K562 (cell line): Measurements from ENCODE around the gene CYFIP2. TPM values are rescaled to one million over a fixed set of nuclear protein-coding genes. Genes with fewer than 3 reads are reported as not detected.

Experiments used
- ATAC-seq: fragments of 200-7000 bp; cut with Tn5 transposase; 3 replicates; pipeline ENCODE4 v1.9.1; 2020; ENCODE audit warnings: moderate library complexity
- BruUV-seq: library from RNA; stranded (reverse); fragments of 400-500 nt; replicated peaks from 2 replicates; lab custom pipeline; 2021; lab: Mats Ljungman, UMichigan
- CTCF ChIA-PET: fragments of 300-600 bp; formaldehyde crosslinking; extraction: SDS; loops from one replicate; lab custom pipeline; 2021; ENCODE audit warnings: low intra/inter-chr PET ratio; lab: Yijun Ruan, JAX
- POLR2A ChIA-PET: fragments of 300-600, 350-650 bp; sonication (Branson Sonifier 250); formaldehyde crosslinking; extraction: SDS; loops from one replicate; lab custom pipeline; 2021; ENCODE audit warnings: antibody characterized with exemption, inconsistent platforms; lab: Yijun Ruan, JAX
- DNase-seq, 4 experiments: peaks; one replicate each; pipeline versions ENCODE4 v3.0.0 to v3.0.0-alpha.2; 2011 to 2018; ENCODE audit warnings: low spot score in 3 of 4, mixed read lengths in 3 of 4; ENCODE audit errors: extremely low read depth in 1 of 4
- FAIRE-seq: peaks from 2 replicates; lab custom pipeline; 2011; peaks lifted over from hg19 to GRCh38; lab: Jason Lieb, UNC
- H2AFZ ChIP-seq: 2 replicates; pipeline ENCODE4 v1.6.0; 2011; ENCODE audit warnings: low read depth, low read length, control low read depth, inconsistent platforms
- H3K27ac ChIP-seq: fragments of 200-600 bp; 3 replicates; pipeline ENCODE4 v1.8.0; 2011; ENCODE audit warnings: low read depth, mild to moderate bottlenecking, control low read depth, inconsistent platforms, low read length, moderate library complexity, mixed read lengths; ENCODE audit errors: extremely low read depth
- H3K27me3 ChIP-seq, 2 experiments: fragments of 300-600 bp in 1 of 2; 2 replicates in 1 of 2; 3 replicates in 1 of 2; pipeline versions ENCODE4 v1.6.0 to v1.8.0; 2011; ENCODE audit warnings: inconsistent platforms in 2 of 2, low read length in 2 of 2, mild to moderate bottlenecking in 1 of 2, mixed read lengths in 1 of 2, moderate library complexity in 1 of 2; ENCODE audit not compliant: control insufficient read depth in 2 of 2, insufficient read depth in 2 of 2
- H3K36me3 ChIP-seq: fragments of 300-600 bp; 3 replicates; pipeline ENCODE4 v1.8.0; 2011; ENCODE audit warnings: mild to moderate bottlenecking, low read length, inconsistent platforms; ENCODE audit not compliant: control insufficient read depth, insufficient read depth
- H3K4me1 ChIP-seq, 2 experiments: fragments of 200-600 bp in 1 of 2; replicated peaks in 1 of 2; 2 replicates in 1 of 2; 3 replicates in 1 of 2; pipeline versions ENCODE4 v1.5.1 to v1.8.0; 2011; ENCODE audit warnings: inconsistent platforms in 2 of 2, low read length in 2 of 2, mild to moderate bottlenecking in 1 of 2, mixed read lengths in 1 of 2, moderate library complexity in 1 of 2; ENCODE audit not compliant: control insufficient read depth in 2 of 2, insufficient read depth in 2 of 2
- H3K4me2 ChIP-seq: 2 replicates; pipeline ENCODE4 v1.6.1; 2011; ENCODE audit warnings: low read length, control low read depth, inconsistent platforms, mixed read lengths; ENCODE audit not compliant: insufficient read depth
- H3K4me3 ChIP-seq: fragments of 200-600 bp; sonication (generic), shearing (Covaris generic); 2 replicates; pipeline ENCODE4 v1.5.1; 2016; ENCODE audit warnings: control low read depth, inconsistent platforms
- H3K79me2 ChIP-seq: fragments of 200-600 bp; 3 replicates; pipeline ENCODE4 v1.8.0; 2011; ENCODE audit warnings: low read length, inconsistent platforms; ENCODE audit not compliant: control insufficient read depth, insufficient read depth
- H3K9ac ChIP-seq, 2 experiments: 2 replicates each; pipeline versions ENCODE4 v1.6.0 to v1.6.1; 2011; ENCODE audit warnings: low read depth in 2 of 2, low read length in 2 of 2, control low read depth in 1 of 2, inconsistent platforms in 1 of 2, mild to moderate bottlenecking in 1 of 2, mixed read lengths in 1 of 2; ENCODE audit not compliant: insufficient read depth in 1 of 2
- H3K9me1 ChIP-seq: one replicate; pipeline ENCODE4 v1.6.0; 2011; ENCODE audit warnings: inconsistent platforms, mild to moderate bottlenecking, low read length, moderate library complexity; ENCODE audit not compliant: control insufficient read depth, insufficient read depth
- H3K9me3 ChIP-seq: replicated peaks from 2 replicates; pipeline ENCODE4 v1.5.1; 2011; ENCODE audit warnings: low read depth, low read length, inconsistent platforms; ENCODE audit not compliant: control insufficient read depth, insufficient read depth
- H4K20me1 ChIP-seq: replicated peaks from 2 replicates; pipeline ENCODE4 v1.6.1; 2011; ENCODE audit warnings: low read length, inconsistent platforms, mixed read lengths; ENCODE audit not compliant: control insufficient read depth, insufficient read depth
- BCOR ChIP-seq: fragments of 450-650 bp; IDR thresholded peaks from 2 replicates; pipeline ENCODE4 v1.6.1; 2016
- CEBPB ChIP-seq: fragments of 450-650 bp; IDR thresholded peaks from 2 replicates; pipeline ENCODE4 v1.6.1; 2016; ENCODE audit warnings: missing genetic modification characterization, missing compliant biosample characterization
- CEBPG ChIP-seq, 3 experiments: fragments of 200-800 bp in 1 of 3; sonication (Bioruptor generic) in 1 of 3; sonication (generic) in 1 of 3; formaldehyde crosslinking in 1 of 3; IDR thresholded peaks in 2 of 3; conservative IDR thresholded peaks in 1 of 3; 2 replicates each; pipeline versions ENCODE4 v1.6.1 to v1.8.0; 2016 to 2022; ENCODE audit warnings: missing compliant biosample characterization in 2 of 3, missing genetic modification characterization in 2 of 3, mild to moderate bottlenecking in 1 of 3, missing genetic modification reagents in 1 of 3
- FIP1L1 ChIP-seq: fragments of 200-400 bp; formaldehyde crosslinking; IDR thresholded peaks from 2 replicates; pipeline ENCODE4 v1.6.1; 2018; ENCODE audit warnings: mild to moderate bottlenecking, low read depth, low read length; ENCODE audit not compliant: poor library complexity, severe bottlenecking
- NR2C2 ChIP-seq, 2 experiments: fragments of 200-800 bp in 1 of 2; sonication (Bioruptor generic) in 1 of 2; sonication (generic) in 1 of 2; formaldehyde crosslinking in 1 of 2; IDR thresholded peaks; 2 replicates each; pipeline versions ENCODE4 v1.6.1 to v1.8.0; 2016 to 2022; ENCODE audit warnings: mild to moderate bottlenecking in 1 of 2, missing compliant biosample characterization in 1 of 2, missing genetic modification characterization in 1 of 2, missing genetic modification reagents in 1 of 2
- POLR3A ChIP-seq: IDR thresholded peaks from 2 replicates; pipeline ENCODE4 v1.6.1; 2011; ENCODE audit warnings: borderline replicate concordance, mild to moderate bottlenecking, moderate library complexity; ENCODE audit not compliant: insufficient read length, insufficient read depth; ENCODE audit errors: extremely low read depth
- RAD21 ChIP-seq, 2 experiments: fragments of 250-450 bp in 1 of 2; fragments of 450-650 bp in 1 of 2; sonication (Bioruptor Pico) in 1 of 2; formaldehyde crosslinking in 1 of 2; IDR thresholded peaks in 1 of 2; conservative IDR thresholded peaks in 1 of 2; 2 replicates each; pipeline versions ENCODE4 v1.4.0 to v1.8.0; 2020 to 2022; ENCODE audit warnings: mild to moderate bottlenecking in 2 of 2, moderate library complexity in 1 of 2
- RB1 ChIP-seq: fragments of 450-650 bp; IDR thresholded peaks from 2 replicates; pipeline ENCODE4 v1.6.1; 2017; ENCODE audit warnings: low read depth, mild to moderate bottlenecking
- SMC3 ChIP-seq: conservative IDR thresholded peaks from 2 replicates; pipeline ENCODE4 v1.6.1; 2011; ENCODE audit warnings: low read depth, low read length, improper control_type of control experiment; ENCODE audit not compliant: insufficient read depth
- ZNF124 ChIP-seq: sonication (generic); formaldehyde crosslinking; IDR thresholded peaks from 2 replicates; pipeline ENCODE4 v1.8.1; 2022; ENCODE audit warnings: missing genetic modification reagents
- ZNF134 ChIP-seq: fragments of 250-450 bp; sonication (Bioruptor Pico); conservative IDR thresholded peaks from 2 replicates; pipeline ENCODE4 v1.4.0; 2020
- WGBS: fragments of 100-300 bp; shearing (Covaris generic); methylation state at CpG from one replicate; pipeline ENCODE4 v1.1.6; 2016; ENCODE audit warnings: low coverage, mixed read lengths; ENCODE audit not compliant: insufficient coverage; ENCODE audit errors: missing lambda C conversion rate; 5-methylcytosine and 5-hydroxymethylcytosine counted together
- in situ Hi-C: fragments of 300-500 bp; cut with MboI; formaldehyde crosslinking; loops from 4 replicates; pipeline ENCODE4 v1.15.0; 2018; ENCODE audit warnings: inconsistent platforms, mixed read lengths
- intact Hi-C: fragments of 100-400 bp; cut with micrococcal nuclease; formaldehyde crosslinking; loops from 2 replicates; pipeline ENCODE4 v1.14.2; 2022
- polyA plus RNA-seq, 8 experiments: library from polyadenylated mRNA; depleted of rRNA in 4 of 8; stranded (reverse) in 5 of 8; unstranded in 3 of 8; fragments of >200 nt; fragmentation: Nextera tagmentation in 2 of 8; fragmentation: Illumina TruSeq in 1 of 8; extraction: Ambion mirVana in 2 of 8; extraction: Trizol in 1 of 8; gene quantifications; 2 replicates each; pipeline versions ENCODE4 v1.2.1 to v1.2.3, GENCODE V29; 2011 to 2014; ENCODE audit warnings: inconsistent platforms in 1 of 8, missing spikeins in 1 of 8
- total RNA-seq, 7 experiments: library from RNA; depleted of rRNA in 6 of 7; stranded (reverse); fragments of >200 nt in 6 of 7; fragmentation: Illumina TruSeq in 2 of 7; extraction: Trizol in 2 of 7; gene quantifications; 2 replicates each; pipeline versions ENCODE4 v1.2.1 to v1.2.3, GENCODE V29; 2011 to 2021; ENCODE audit warnings: low replicate concordance in 1 of 7
- TF ChIP-seq, protein P1 (sequence below), 3 experiments: IDR thresholded peaks in 2 of 3; conservative IDR thresholded peaks in 1 of 3; 2 replicates each; pipeline ENCODE4 v1.5.1; 2011 to 2012; ENCODE audit warnings: low read length in 3 of 3, mild to moderate bottlenecking in 3 of 3, control low read depth in 2 of 3, improper control_type of control experiment in 1 of 3, inconsistent platforms in 1 of 3, low read depth in 1 of 3, mixed read lengths in 1 of 3, moderate library complexity in 1 of 3; ENCODE audit not compliant: insufficient read depth in 2 of 3
- TF ChIP-seq, protein P2 (sequence below): fragments of 450-650 bp; formaldehyde crosslinking; IDR thresholded peaks from 2 replicates; pipeline ENCODE4 v1.4.0; 2020; ENCODE audit warnings: mild to moderate bottlenecking, moderate library complexity

Gene CYFIP2
- total and polyA plus RNA-seq, 9 of the 15 experiments (the other 6 are each of a cell fraction or from before 2014, with no cell fraction given): 0.76 to 2.9 (median 1.4) TPM; not detected in 1

DNA sequence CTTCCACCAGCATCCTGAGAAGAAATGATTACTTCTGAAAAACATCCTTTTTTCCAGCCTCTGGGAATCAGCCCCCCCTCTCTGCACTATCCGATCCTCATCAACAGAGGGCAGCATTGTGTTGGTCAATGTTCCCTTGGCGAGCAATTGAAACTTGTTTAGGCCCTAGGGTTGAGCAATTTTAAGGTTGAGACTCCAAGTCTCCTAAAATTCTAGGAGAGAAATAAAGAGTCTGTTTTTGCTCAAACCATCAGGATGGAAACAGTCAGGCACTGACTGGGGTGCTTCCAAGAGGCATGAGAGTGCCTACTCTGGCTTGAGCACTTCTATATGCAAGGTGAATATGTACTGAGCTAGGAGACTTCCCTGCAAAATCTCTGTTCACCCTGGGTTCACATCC lies 12.4 kb upstream of the CYFIP2 start:
- FAIRE-seq (peak; percentile 82), DNase-seq (peak; percentile 41 to 66 (median 59)), ATAC-seq (peak; percentile 87)
- H3K27ac ChIP-seq: no peak overlapping the region
- BruUV-seq: no TSS peak
- H3K36me3 ChIP-seq: no peaks in the 10 kb centered on the region
- no peaks in the 10 kb centered on the region for H3K4me1 ChIP-seq
- ChIA-PET CTCF (interaction anchor here (0.7 to 2.1 kb wide), 4 partner anchors 56 to 490 kb away, joined by 3 to 26 read pairs (median 6); partner anchors contain the start of gene LSM11), POLR2A (no interaction called here)
- WGBS: 0% methylated on average over 2 of the region's 2 CpGs
- intact Hi-C loops (loop anchor here (1.0 to 5.0 kb wide), 3 partner anchors 59 to 224 kb away; no protein-coding TSS in a partner anchor), in situ Hi-C loops (no loop called here)
- no peak overlapping the region for H3K9ac ChIP-seq
- no peak overlapping the region for H3K4me2 ChIP-seq
- no peaks in the 10 kb centered on the region for H3K9me3 ChIP-seq
- H3K4me3 ChIP-seq: no peak overlapping the region
- H3K27me3 ChIP-seq: peaks cover 0 to 5% of the 10 kb centered on the region in 2 experiments; a peak in 1 of 5 replicates
- H2AFZ ChIP-seq: no peak overlapping the region
- H3K9me1 ChIP-seq: no peaks in the 10 kb centered on the region
- no peaks in the 10 kb centered on the region for H4K20me1 ChIP-seq
- no peaks in the 10 kb centered on the region for H3K79me2 ChIP-seq
- TF ChIP-seq CEBPG (CRISPR knock-in tag; IDR thresholded peaks at IDR 0.05) (0 out of 2 replicates have a peak, but pooled peaks have one; percentile 15), CEBPG (tag; conservative IDR thresholded peaks at IDR 0.05 in 1 of 2, IDR thresholded peaks at IDR 0.05 in 1 of 2) (peak; percentile 69 to 92), RB1 (peak; percentile 51; the same call in 1 of the 2 replicates), BCOR (no peak), ZNF124 (CRISPR knock-in tag) (no peak), SMC3 (peak; percentile 59), FIP1L1 (no peak), NR2C2 (CRISPR knock-in tag; IDR thresholded peaks at IDR 0.05) (no peak), NR2C2 (tag; IDR thresholded peaks at IDR 0.05) (no peak), CEBPB (tag) (peak; percentile 82), ZNF134 (CRISPR knock-in tag) (no peak), RAD21 (CRISPR knock-in tag; conservative IDR thresholded peaks at IDR 0.05 in 1 of 2, IDR thresholded peaks at IDR 0.05 in 1 of 2) (peak; percentile 90 to 93), POLR3A (no peak)
- TF ChIP-seq, protein P1, sequence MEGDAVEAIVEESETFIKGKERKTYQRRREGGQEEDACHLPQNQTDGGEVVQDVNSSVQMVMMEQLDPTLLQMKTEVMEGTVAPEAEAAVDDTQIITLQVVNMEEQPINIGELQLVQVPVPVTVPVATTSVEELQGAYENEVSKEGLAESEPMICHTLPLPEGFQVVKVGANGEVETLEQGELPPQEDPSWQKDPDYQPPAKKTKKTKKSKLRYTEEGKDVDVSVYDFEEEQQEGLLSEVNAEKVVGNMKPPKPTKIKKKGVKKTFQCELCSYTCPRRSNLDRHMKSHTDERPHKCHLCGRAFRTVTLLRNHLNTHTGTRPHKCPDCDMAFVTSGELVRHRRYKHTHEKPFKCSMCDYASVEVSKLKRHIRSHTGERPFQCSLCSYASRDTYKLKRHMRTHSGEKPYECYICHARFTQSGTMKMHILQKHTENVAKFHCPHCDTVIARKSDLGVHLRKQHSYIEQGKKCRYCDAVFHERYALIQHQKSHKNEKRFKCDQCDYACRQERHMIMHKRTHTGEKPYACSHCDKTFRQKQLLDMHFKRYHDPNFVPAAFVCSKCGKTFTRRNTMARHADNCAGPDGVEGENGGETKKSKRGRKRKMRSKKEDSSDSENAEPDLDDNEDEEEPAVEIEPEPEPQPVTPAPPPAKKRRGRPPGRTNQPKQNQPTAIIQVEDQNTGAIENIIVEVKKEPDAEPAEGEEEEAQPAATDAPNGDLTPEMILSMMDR (IDR thresholded peaks at IDR 0.05 in 2 of 3, conservative IDR thresholded peaks at IDR 0.05 in 1 of 3; ENCODE audit: insufficient read depth in 2 of 3, low read depth in 1 of 3, low read length in 3 of 3): peak; percentile 73 to 91 (median 80)
- TF ChIP-seq, protein P2, sequence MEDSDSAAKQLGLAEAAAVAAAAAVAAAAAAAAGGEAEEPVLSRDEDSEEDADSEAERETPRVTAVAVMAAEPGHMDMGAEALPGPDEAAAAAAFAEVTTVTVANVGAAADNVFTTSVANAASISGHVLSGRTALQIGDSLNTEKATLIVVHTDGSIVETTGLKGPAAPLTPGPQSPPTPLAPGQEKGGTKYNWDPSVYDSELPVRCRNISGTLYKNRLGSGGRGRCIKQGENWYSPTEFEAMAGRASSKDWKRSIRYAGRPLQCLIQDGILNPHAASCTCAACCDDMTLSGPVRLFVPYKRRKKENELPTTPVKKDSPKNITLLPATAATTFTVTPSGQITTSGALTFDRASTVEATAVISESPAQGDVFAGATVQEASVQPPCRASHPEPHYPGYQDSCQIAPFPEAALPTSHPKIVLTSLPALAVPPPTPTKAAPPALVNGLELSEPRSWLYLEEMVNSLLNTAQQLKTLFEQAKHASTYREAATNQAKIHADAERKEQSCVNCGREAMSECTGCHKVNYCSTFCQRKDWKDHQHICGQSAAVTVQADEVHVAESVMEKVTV: peak; percentile 76
